T-helper 1 cell treated with Interleukin-12 subunit alpha and Interleukin-12 subunit beta and Interleukin-4 antibody, amounts not matched to agents 30 ng/mL and 1 ng/mL, for 36 hours (primary cell): ENCODE data around the gene TAMALIN. TPM values are rescaled to one million over a fixed set of nuclear protein-coding genes. Genes with fewer than 3 reads are reported as not detected.

Source experiments
- intact Hi-C: fragments of 100-400 bp; cut with micrococcal nuclease; formaldehyde crosslinking; loops from one replicate; pipeline ENCODE4 v1.15.1; 2024
- total RNA-seq: library from RNA; stranded (reverse); gene quantifications from 2 replicates; pipeline ENCODE4 v1.2.3, GENCODE V29; 2022

Gene TAMALIN
- total RNA-seq, 1 donor from 2014 or later, result 3.9 TPM

DNA sequence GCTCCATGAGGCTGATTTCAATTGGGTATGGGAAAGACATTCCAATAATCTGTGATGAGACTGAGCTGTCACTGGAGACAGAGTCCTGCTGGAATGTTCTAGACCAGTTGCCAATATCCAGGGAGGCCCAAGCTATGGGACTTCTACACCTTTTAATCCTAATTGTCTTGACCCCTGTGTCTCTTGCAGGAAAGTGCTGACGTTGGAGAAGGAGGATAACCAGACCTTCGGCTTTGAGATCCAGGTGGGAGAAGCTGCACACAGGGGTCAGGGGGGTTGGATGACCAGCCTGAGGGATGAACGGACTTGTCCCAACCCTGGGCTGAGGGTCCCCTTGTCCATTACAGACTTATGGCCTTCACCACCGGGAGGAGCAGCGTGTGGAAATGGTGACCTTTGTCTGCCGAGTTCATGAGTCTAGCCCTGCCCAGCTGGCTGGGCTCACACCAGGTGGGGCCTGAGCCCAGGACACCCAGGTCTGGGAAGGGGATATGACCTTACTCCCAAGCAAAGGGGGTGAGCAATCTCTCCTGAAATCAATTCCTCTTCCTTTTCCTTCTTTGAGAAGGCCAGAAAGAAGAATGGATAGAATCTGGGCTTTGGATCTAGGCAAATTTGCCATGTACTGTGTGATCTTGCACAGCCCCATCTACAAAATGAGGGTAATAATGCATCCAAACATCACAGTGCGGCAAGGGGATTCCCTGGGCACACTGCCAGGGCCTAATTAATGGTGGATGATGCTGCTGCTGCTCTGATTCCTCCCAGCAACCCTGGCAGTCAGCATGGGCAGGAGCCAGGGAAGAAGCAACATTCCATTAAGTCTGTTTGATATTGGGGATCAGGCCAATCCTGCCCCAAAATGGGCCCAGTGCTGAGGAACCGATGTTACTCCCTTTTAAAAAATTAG lies 4.2 kb downstream of the TAMALIN start:
- intact Hi-C loops, result no loop called here

DNA sequence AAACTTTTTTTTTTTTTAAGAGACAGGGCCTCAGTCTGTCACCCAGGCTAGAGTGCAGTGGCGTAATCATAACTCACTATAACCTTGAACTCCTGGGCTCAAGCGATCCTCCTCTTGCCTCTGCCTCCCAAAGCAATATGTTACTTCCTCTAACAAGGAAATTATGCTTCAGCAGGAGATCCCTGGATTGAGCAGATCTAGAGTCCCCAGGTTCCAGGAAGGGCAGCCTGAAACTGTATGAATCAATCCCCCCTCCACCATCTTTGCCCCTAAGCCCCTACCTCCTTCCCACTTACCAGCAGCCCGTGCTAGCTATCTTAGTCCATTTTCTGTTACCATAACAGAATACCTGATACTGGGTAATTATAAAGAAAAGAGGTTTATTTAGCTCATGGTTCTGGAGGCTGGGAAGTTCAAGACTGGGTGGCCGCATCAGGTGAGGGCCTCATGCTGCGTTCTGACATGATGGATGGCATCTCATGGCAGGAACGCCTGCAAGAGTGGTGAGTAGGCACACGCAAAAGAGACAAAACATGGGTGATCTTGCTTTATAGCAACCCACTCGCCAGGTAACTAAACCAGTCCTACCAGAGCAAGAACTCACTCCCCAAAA lies 5.0 kb downstream of the TAMALIN start:
- intact Hi-C loops, result no loop called here

DNA sequence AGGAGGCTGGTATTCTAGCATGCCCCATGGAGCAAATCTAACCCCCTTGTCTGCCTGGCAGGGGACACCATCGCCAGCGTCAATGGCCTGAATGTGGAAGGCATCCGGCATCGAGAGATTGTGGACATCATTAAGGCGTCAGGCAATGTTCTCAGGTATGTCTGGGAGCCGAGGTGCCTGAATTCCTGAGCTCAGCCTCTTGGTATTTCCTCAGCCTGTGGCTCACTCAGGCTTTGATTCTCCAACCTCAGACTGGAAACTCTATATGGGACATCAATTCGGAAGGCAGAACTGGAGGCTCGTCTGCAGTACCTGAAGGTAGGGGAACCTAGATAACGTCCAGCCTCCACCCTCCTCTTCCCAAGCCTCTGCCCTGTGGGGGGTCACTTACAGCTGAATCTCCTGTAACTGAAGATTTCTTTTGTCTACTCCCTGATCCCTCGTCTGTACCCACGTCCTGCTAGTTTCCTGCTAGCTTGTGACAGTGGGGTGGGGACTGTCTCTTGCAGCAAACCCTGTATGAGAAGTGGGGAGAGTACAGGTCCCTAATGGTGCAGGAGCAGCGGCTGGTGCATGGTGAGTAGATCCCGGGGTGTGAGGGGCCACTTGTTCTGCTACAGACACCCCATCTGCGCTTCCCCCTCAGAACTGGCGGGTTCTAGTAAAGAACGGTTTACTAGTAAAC lies 7.0 kb downstream of the TAMALIN start:
- intact Hi-C loops, result no loop called here

DNA sequence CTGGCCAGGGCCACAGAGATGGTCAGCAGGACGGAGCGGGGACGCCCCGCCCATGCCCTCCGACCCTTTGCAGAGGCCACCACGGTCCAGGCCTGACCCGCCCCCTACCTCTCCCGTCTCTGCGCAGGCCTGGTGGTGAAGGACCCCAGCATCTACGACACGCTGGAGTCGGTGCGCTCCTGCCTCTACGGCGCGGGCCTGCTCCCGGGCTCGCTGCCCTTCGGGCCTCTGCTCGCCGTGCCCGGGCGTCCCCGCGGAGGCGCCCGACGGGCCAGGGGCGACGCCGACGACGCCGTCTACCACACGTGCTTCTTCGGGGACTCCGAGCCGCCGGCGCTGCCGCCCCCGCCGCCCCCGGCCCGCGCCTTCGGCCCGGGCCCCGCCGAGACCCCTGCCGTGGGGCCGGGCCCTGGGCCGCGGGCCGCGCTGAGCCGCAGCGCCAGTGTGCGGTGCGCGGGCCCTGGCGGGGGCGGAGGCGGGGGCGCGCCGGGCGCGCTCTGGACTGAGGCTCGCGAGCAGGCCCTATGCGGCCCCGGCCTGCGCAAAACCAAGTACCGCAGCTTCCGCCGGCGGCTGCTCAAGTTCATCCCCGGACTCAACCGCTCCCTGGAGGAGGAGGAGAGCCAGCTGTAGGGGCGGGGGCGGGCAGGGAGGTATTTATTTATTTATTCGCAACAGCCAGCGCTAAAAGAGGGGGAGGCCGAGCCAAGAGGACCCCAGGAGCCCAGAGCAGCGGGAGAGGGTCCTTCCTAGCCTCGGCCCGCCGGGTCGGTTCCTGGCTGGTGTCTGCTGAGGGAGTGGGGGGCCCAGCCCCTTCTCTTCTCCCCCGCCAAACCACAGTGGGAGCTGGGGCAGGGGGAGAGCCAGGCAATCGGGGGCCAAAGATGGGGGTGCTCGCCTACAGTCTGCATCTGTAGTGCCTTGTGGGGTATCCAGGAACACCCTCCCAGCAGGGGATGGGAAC lies 8.1 kb downstream of the TAMALIN start:
- intact Hi-C loops, result no loop called here

GRCh38 chr12:52015532-52016041 lies 8.8 kb downstream of the TAMALIN start:
- intact Hi-C loops, result no loop called here

GRCh38 chr12:52018433-52019112 lies 11.8 kb downstream of the TAMALIN start:
- intact Hi-C loops, result no loop called here

- intact Hi-C loops, result no loop called here
Measured at GRCh38 chr12:52019113-52019770, 12.5 kb downstream of the TAMALIN start.

GRCh38 chr12:52020539-52021336 lies 14.0 kb downstream of the TAMALIN start:
- intact Hi-C loops, result loop anchor here (1.0 to 10.0 kb wide), 3 partner anchors 27 to 984 kb away; partner anchors contain the start of gene EIF4B

- intact Hi-C loops, result loop anchor here (1.0 to 10.0 kb wide), 5 partner anchors 16 to 982 kb away; partner anchors contain the start of genes ACVR1B, EIF4B and SLC4A8
Measured at GRCh38 chr12:52022841-52023181, 16.1 kb downstream of the TAMALIN start.

GRCh38 chr12:52023182-52023975 lies 16.6 kb downstream of the TAMALIN start:
- intact Hi-C loops, result loop anchor here (1.0 to 10.0 kb wide), 5 partner anchors 16 to 981 kb away; partner anchors contain the start of genes ACVR1B, EIF4B and SLC4A8

DNA sequence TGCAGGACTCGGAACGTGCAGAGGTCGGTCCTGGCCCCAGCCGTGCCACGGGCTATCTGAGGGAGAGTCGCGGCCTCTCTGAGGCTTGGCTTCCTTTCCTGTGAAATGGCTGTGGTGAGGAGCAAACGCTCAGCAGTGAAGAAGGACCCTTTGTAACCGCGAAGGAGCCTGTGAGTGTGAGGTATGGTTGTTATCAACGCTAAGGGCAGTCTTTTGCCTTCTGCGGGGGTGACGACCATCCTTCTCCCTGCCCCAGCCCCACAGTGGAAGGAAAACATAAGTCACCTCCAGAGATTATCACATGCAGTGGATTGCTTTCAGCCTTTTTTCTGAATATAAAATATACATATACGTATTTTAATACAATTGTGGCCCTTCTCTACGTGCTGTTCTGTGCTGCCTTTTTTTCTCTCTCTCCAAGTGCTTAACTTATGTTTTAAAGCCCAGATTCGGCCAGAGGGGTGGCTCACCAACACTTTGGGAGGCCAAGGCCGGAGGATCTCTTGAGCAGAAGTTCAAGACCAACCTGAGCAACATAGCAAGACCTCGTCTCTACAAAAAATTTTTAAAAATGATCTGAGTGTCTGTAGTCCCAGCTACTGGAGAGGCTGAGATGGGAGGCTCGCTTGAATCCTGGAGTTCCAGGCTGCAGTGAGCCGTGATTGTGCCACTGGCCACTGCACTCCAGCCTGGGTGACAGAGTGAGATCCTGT lies 17.4 kb downstream of the TAMALIN start:
- intact Hi-C loops, result loop anchor here (1.0 to 10.0 kb wide), 7 partner anchors 17 to 981 kb away; partner anchors contain the start of genes ACVR1B, EIF4B and SLC4A8

- intact Hi-C loops, result loop anchor here (1.0 to 10.0 kb wide), 12 partner anchors 8 to 980 kb away; partner anchors contain the start of genes ATG101, EIF4B and NR4A1
Measured at GRCh38 chr12:52024845-52025230, 18.1 kb downstream of the TAMALIN start.

DNA sequence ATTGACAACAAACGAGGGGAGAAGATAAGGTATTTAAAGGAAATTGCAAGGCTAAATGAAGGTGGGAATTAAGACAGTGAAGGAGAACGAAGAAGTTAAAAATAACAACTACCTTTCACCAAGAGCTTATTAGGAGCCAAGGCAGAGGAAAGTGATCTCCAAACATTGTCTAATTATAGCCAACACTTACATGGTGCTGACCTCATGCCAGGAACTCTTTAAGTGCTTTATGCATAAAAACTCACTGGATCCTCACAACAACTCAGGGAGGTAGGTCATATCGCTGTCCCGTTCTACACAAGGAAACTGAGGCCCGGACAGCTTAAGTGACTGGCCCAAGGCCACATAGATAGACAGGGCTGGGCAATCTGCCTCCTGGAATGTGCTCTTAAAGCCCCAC lies 19.5 kb downstream of the TAMALIN start:
- intact Hi-C loops, result loop anchor here (10.0 kb wide), 1 partner anchor 979 kb away; the partner anchor contains the start of gene EIF4B

- intact Hi-C loops, result loop anchor here (10.0 kb wide), 1 partner anchor 978 kb away; the partner anchor contains the start of gene EIF4B
Measured at GRCh38 chr12:52027085-52027843, 20.5 kb downstream of the TAMALIN start.

DNA sequence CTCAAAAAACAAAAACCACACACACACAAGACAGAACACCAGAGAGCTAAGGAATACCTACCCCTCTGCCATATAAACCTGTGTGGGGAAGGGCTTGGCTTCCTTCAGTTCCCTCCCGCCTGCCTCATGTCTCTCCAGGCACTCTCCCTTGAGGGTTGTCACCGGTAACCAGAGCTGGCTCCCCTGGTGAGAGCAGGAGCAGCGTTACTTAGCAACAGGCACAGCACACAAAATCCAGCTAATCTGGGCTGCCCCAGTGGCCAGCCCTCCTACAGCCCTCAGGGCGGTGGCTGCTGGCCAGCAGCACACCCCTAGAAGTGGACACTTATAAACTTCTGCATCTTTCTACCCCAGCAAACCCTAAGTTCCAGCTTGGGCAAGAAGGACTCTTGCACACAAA lies 22.9 kb downstream of the TAMALIN start:
- intact Hi-C loops, result loop anchor here (2.0 to 10.0 kb wide), 2 partner anchors 81 to 975 kb away; partner anchors contain the start of gene EIF4B

DNA sequence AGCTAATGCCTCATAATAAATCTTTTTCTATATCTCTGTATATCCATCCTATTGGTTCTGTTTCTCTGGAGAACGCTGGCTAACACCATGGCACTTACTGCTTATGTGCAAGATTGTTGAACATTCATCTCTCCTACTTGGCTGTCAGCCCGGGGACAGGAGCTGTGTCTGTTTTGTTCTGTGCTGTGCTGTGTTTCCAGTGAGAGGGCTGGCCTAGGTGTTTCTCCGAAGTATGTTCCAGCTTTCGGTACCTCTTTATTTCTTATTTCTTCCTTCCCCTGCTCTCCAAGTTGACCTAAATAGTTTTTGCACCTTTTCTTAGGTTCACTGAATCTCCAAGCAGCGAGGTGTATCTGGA lies 25.7 kb downstream of the TAMALIN start:
- intact Hi-C loops, result no loop called here
